LNCaP clone FGC (cell line): ENCODE data around the gene TOMM40.
A peak's percentile ranks its signal among the peaks of the same experiment; 100 is the strongest.

Experiments used
- DNase-seq: peaks from one replicate; pipeline ENCODE4 v3.0.0-alpha.2; 2011; ENCODE audit warnings: low read depth
- H3K4me3 ChIP-seq: 2 replicates; pipeline ENCODE4 v1.5.1; 2011; ENCODE audit warnings: mild to moderate bottlenecking, low read depth, low read length, control low read depth
- TF ChIP-seq, protein P1 (sequence below): IDR thresholded peaks from 2 replicates; pipeline ENCODE4 v1.5.1; 2012; ENCODE audit warnings: mild to moderate bottlenecking; ENCODE audit not compliant: control insufficient read depth, insufficient read depth; ENCODE audit errors: extremely low read depth

The TOMM40 gene

DNA sequence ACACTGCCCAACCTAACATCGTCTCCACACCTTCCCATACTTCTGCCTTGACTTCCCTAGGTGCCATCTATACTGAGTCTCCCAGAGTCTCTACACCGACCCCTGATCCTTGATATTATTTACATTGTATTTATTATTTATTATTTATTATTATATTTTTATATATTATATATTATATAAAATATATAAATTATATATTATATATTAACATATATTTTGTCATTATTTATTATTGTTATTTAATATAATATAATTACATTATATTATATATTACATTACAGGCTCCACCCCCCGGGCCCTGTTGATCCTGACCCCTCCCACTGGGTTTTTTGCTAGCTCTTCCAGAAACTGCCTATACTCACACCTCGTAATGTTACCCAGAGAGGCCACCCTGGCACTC lies 18.4 kb upstream of the TOMM40 start:
- TF ChIP-seq, protein P1, sequence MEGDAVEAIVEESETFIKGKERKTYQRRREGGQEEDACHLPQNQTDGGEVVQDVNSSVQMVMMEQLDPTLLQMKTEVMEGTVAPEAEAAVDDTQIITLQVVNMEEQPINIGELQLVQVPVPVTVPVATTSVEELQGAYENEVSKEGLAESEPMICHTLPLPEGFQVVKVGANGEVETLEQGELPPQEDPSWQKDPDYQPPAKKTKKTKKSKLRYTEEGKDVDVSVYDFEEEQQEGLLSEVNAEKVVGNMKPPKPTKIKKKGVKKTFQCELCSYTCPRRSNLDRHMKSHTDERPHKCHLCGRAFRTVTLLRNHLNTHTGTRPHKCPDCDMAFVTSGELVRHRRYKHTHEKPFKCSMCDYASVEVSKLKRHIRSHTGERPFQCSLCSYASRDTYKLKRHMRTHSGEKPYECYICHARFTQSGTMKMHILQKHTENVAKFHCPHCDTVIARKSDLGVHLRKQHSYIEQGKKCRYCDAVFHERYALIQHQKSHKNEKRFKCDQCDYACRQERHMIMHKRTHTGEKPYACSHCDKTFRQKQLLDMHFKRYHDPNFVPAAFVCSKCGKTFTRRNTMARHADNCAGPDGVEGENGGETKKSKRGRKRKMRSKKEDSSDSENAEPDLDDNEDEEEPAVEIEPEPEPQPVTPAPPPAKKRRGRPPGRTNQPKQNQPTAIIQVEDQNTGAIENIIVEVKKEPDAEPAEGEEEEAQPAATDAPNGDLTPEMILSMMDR: no peak
- H3K4me3 ChIP-seq: no peak overlapping the region
- no peak for DNase-seq

DNA sequence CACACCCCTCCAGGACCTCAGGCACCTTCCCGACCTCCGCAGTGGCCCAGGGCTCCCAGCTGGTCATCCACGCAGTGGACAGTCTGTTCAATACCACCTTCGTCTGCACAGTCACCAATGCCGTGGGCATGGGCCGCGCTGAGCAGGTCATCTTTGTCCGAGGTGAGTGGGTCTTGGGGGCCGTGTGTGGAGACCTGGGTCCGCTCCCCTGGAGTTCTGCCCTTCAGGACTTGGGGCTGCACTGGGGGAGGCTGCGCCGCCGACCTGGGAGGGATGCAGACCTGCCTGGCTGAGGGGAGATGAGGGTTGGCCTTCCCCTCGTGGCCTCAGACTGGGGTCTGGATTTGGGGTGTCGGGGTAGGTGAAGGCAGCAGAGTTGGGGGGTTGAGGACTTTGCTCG lies 16.7 kb upstream of the TOMM40 start:
- no peak overlapping the region for H3K4me3 ChIP-seq
- no peak for DNase-seq
- TF ChIP-seq, protein P1: no peak

GRCh38 chr19:44875666-44876451 lies 15.2 kb upstream of the TOMM40 start:
- H3K4me3 ChIP-seq: no peak overlapping the region
- no peak for DNase-seq
- TF ChIP-seq, protein P1: no peak

- TF ChIP-seq, protein P1: no peak
- DNase-seq: no peak
- H3K4me3 ChIP-seq: no peak overlapping the region
Measured at GRCh38 chr19:44876930-44877535, 14.0 kb upstream of the TOMM40 start.

DNA sequence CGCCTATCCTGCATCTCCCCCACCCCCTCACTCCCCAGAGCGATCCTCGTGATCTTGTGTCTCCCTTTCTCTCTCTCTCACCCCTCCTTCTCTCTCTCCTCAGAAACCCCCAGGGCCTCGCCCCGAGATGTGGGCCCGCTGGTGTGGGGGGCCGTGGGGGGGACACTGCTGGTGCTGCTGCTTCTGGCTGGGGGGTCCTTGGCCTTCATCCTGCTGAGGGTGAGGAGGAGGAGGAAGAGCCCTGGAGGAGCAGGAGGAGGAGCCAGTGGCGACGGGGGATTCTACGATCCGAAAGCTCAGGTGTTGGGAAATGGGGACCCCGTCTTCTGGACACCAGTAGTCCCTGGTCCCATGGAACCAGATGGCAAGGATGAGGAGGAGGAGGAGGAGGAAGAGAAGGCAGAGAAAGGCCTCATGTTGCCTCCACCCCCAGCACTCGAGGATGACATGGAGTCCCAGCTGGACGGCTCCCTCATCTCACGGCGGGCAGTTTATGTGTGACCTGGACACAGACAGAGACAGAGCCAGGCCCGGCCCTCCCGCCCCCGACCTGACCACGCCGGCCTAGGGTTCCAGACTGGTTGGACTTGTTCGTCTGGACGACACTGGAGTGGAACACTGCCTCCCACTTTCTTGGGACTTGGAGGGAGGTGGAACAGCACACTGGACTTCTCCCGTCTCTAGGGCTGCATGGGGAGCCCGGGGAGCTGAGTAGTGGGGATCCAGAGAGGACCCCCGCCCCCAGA lies 12.8 kb upstream of the TOMM40 start:
- TF ChIP-seq, protein P1: no peak
- H3K4me3 ChIP-seq: no peak overlapping the region
- peak; percentile 25 for DNase-seq

GRCh38 chr19:44879309-44880065 lies 11.6 kb upstream of the TOMM40 start:
- no peak for DNase-seq
- no peak overlapping the region for H3K4me3 ChIP-seq
- TF ChIP-seq, protein P1: no peak
